MM.1S (cell line): ENCODE measurements around the gene MRTFA.
"Not testable (repeated sequence)": the region's sequence is repeated elsewhere in the genome, so short reads cannot be mapped to it uniquely, and the experiment has no call there.

Source experiments
- CTCF ChIP-seq: fragments of 300-600 bp; sonication (generic); IDR thresholded peaks from 2 replicates; pipeline ENCODE4 v1.5.1; 2016; ENCODE audit warnings: antibody characterized with exemption, low read length, mixed read lengths
- EZH2 ChIP-seq: fragments of 300-600 bp; sonication (generic); optimal IDR thresholded peaks from 2 replicates; pipeline ENCODE3; 2017; ENCODE audit warnings: low read depth, mild to moderate bottlenecking, antibody characterized with exemption, low read length, mixed read lengths

DNA sequence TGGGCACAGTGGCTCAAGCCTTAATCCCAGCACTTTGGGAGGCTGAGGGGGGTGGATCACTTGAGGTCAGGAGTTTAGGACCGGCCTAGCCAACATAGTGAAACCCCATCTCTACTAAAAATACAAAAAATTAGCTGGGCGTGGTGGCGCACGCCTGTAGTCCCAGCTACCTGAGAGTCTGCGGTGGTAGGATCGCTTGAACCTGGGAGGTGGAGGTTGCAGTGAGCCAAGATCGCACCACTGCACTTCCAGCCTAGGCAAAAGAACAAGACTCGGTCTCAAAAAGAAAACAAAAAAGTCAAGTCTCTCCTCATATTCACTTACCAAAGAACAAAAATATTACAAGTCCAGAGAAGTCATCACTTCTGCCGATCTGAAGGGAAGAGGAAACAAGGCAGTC is 51.8 kb downstream of the MRTFA start:
- not testable (repeated sequence) for TF ChIP-seq CTCF, EZH2
